ENCODE data around the gene ZNF496. TPM values are rescaled to one million over a fixed set of nuclear protein-coding genes. Genes with fewer than 3 reads are reported as not detected.
A peak's percentile ranks its signal among the peaks of the same experiment; 100 is the strongest.

Gene ZNF496
- total and polyA plus RNA-seq, 3 donors from 2014 or later: 45.0 to 71.1 (median 61.6) TPM

- Histone ChIP-seq H3K36me3 (ENCODE audit: low read depth, missing control alignments) (no peaks in the 10 kb centered on the region), H3K9me3 (no peaks in the 10 kb centered on the region), H3K4me3 (no peak overlapping the region), H3K27ac (no peak overlapping the region), H3K4me1 (no peaks in the 10 kb centered on the region), H3K27me3 (no peaks in the 10 kb centered on the region)
- WGBS, 2 donors: 90 to 91% methylated on average over 8 of the region's 8 CpGs
- intact Hi-C loops (cut with DNase I; ENCODE audit: low total_unique reads): no loop called here
- no peak for DNase-seq
- TF ChIP-seq POLR2A (IDR thresholded peaks at IDR 0.05): no peak
- TF ChIP-seq, protein P1, sequence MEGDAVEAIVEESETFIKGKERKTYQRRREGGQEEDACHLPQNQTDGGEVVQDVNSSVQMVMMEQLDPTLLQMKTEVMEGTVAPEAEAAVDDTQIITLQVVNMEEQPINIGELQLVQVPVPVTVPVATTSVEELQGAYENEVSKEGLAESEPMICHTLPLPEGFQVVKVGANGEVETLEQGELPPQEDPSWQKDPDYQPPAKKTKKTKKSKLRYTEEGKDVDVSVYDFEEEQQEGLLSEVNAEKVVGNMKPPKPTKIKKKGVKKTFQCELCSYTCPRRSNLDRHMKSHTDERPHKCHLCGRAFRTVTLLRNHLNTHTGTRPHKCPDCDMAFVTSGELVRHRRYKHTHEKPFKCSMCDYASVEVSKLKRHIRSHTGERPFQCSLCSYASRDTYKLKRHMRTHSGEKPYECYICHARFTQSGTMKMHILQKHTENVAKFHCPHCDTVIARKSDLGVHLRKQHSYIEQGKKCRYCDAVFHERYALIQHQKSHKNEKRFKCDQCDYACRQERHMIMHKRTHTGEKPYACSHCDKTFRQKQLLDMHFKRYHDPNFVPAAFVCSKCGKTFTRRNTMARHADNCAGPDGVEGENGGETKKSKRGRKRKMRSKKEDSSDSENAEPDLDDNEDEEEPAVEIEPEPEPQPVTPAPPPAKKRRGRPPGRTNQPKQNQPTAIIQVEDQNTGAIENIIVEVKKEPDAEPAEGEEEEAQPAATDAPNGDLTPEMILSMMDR (IDR thresholded peaks at IDR 0.05): no peak
Observed at GRCh38 chr1:247296599-247297180, 35.0 kb downstream of the ZNF496 start.

DNA sequence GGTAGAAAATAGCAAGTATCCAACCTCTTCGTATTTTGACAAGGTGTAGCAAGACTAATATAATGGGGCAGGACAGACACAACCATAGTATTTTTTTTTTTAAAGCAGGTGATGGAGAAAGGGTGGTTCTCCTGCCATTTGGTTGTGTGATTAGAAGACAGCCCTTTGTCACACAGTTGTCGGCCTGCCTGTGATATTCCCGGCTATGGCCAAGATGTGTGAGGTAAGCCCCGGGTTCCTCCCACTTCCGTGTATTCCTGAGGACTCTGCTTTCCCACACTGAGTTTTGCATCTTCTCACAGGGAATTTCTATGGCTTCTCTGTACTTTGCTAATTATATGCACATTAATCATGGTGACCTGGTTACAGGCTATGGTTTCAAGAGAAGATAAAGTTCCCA lies 35.9 kb downstream of the ZNF496 start:
- Histone ChIP-seq H3K27me3 (no peaks in the 10 kb centered on the region), H3K4me1 (no peaks in the 10 kb centered on the region), H3K36me3 (ENCODE audit: low read depth, missing control alignments) (no peaks in the 10 kb centered on the region), H3K27ac (no peak overlapping the region), H3K4me3 (no peak overlapping the region), H3K9me3 (no peaks in the 10 kb centered on the region)
- TF ChIP-seq, protein P1 (IDR thresholded peaks at IDR 0.05): no peak
- TF ChIP-seq POLR2A (IDR thresholded peaks at IDR 0.05): no peak
- 74 to 79% methylated on average over 5 of the region's 5 CpGs for WGBS, 2 donors
- intact Hi-C loops (cut with DNase I; ENCODE audit: low total_unique reads): no loop called here
- DNase-seq: no peak

GRCh38 chr1:247295274-247295684 lies 36.4 kb downstream of the ZNF496 start:
- no peak overlapping the region for H3K4me3 ChIP-seq
- 67 to 71% methylated on average over 6 of the region's 6 CpGs for WGBS, 2 donors
- peak; percentile 3 for DNase-seq
- H3K4me1 ChIP-seq: no peaks in the 10 kb centered on the region
- no peak overlapping the region for H3K27ac ChIP-seq
- no peaks in the 10 kb centered on the region for H3K9me3 ChIP-seq
- no peak for TF ChIP-seq POLR2A (IDR thresholded peaks at IDR 0.05)
- TF ChIP-seq, protein P1 (IDR thresholded peaks at IDR 0.05): no peak
- intact Hi-C loops (cut with DNase I; ENCODE audit: low total_unique reads): no loop called here
- H3K36me3 ChIP-seq (ENCODE audit: low read depth, missing control alignments): no peaks in the 10 kb centered on the region
- H3K27me3 ChIP-seq: no peaks in the 10 kb centered on the region

GRCh38 chr1:247294282-247294681 lies 37.4 kb downstream of the ZNF496 start:
- intact Hi-C loops (cut with DNase I; ENCODE audit: low total_unique reads): no loop called here
- DNase-seq: peak; percentile 9
- Histone ChIP-seq H3K9me3 (no peaks in the 10 kb centered on the region), H3K27me3 (no peaks in the 10 kb centered on the region), H3K36me3 (ENCODE audit: low read depth, missing control alignments) (no peaks in the 10 kb centered on the region), H3K4me3 (no peak overlapping the region), H3K4me1 (no peaks in the 10 kb centered on the region), H3K27ac (no peak overlapping the region)
- 87 to 89% methylated on average over 5 of the region's 5 CpGs for WGBS, 2 donors
- no peak for TF ChIP-seq POLR2A (IDR thresholded peaks at IDR 0.05)
- TF ChIP-seq, protein P1 (IDR thresholded peaks at IDR 0.05): no peak

DNA sequence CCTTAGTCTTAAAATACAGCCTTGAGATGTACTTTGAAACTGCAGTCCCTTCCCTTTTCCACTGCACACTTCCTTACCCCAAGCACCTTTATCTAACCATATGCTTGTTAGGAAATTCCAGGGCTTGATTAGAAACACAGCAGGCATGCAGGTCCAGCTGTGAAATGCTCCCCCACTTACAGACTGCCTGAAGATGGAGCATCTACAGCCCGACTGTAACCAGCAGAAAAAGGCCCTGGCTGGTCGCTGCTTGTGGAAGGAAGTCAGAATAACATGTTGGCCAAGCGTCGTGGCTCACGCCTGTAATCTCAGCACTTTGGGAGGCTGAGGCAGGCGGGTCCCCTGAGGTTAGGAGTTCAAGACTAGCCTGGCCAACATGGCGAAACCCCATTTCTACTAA lies 38.6 kb downstream of the ZNF496 start:
- TF ChIP-seq POLR2A (IDR thresholded peaks at IDR 0.05): no peak
- TF ChIP-seq, protein P1 (IDR thresholded peaks at IDR 0.05): no peak
- Histone ChIP-seq H3K4me1 (no peaks in the 10 kb centered on the region), H3K4me3 (no peak overlapping the region), H3K9me3 (no peaks in the 10 kb centered on the region), H3K27me3 (no peaks in the 10 kb centered on the region), H3K36me3 (ENCODE audit: low read depth, missing control alignments) (no peaks in the 10 kb centered on the region), H3K27ac (no peak overlapping the region)
- DNase-seq: no peak
- intact Hi-C loops (cut with DNase I; ENCODE audit: low total_unique reads): no loop called here
- 47 to 55% methylated on average over 3 to 7 of the region's 7 CpGs for WGBS, 2 donors
